ENCODE results near the gene VIT.

Gene VIT

DNA sequence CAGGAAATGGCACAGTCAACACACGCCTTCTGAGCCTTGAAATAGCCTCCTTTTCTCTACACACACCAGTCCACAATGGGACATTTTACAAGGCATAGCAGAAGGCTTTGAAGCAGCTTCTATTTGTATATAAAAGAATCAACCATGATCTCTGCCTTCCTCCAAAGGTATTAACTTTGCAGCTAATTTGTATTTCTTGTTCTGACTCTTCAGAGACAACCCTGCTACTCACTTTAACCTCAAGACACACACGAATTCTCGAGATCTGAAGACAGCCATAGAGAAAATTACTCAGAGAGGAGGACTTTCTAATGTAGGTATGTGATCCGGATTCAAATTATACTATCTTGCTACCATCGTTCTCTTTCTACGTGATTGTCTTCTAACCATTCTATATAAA lies 104.6 kb downstream of the VIT start:
- H3K4me3 ChIP-seq (ENCODE audit: control insufficient read depth in 1 of 7, extremely low read depth in 1 of 7, insufficient read depth in 4 of 7, low read depth in 2 of 7, low read length in 6 of 7) = no peak overlapping the region
- no peaks in the 10 kb centered on the region for H3K36me3 ChIP-seq (ENCODE audit: control insufficient read depth in 4 of 4, insufficient read depth in 4 of 4, low read length in 3 of 4)
- no CpG with 5 or more reads among the region's 6 CpGs for WGBS (ENCODE audit: insufficient coverage)
- DNase-seq = no peak
- H3K9me3 ChIP-seq (ENCODE audit: control extremely low read depth in 1 of 5, control insufficient read depth in 4 of 5, insufficient read depth in 2 of 5, low read depth in 1 of 5, low read length in 4 of 5) = peaks cover 0 to 12% (median 0%) of the 10 kb centered on the region in 5 experiments
- no peaks in the 10 kb centered on the region for H3K4me1 ChIP-seq (ENCODE audit: control extremely low read depth in 1 of 4, control insufficient read depth in 4 of 4, insufficient read depth in 4 of 4, low read length in 3 of 4)
- peaks cover 0 to 2% (median 0%) of the 10 kb centered on the region in 5 experiments for H3K27me3 ChIP-seq (replicated peaks in 2 of 5; ENCODE audit: control insufficient read depth in 4 of 5, insufficient read depth in 5 of 5, low read length in 4 of 5)
- H3K27ac ChIP-seq (ENCODE audit: insufficient read depth in 1 of 2, low read depth in 1 of 2, low read length in 2 of 2, poor library complexity in 1 of 2, severe bottlenecking in 2 of 2) = no peak overlapping the region
- CTCF ChIA-PET = no interaction called here
- POLR2A ChIA-PET = interaction anchor here (0.5 kb wide), 1 partner anchor 325 kb away, joined by 3 read pairs; no protein-coding TSS in a partner anchor

DNA sequence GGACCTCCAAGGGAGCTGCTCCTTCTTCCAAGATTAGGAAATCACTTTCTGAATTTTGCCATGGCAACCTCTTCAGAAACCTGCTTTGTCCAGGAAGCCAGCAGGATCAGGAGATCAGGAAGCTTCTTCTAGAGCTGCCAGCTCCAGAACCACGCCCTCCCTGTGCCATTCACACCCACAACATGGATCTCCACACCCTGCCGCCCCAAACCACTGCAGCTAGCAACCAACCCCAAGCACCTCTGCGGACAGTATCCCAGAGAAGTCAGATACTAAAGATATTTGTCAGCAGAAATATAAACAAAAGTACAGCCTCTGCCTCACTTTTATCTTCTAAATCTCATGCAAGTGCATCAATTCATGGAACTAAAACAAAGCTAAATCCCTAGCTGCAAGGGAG lies 106.4 kb downstream of the VIT start:
- ChIA-PET POLR2A (no interaction called here), CTCF (interaction anchor here (0.9 kb wide), 1 partner anchor 13 kb away, joined by 4 read pairs; no protein-coding TSS in a partner anchor)
- Histone ChIP-seq H3K4me3 (ENCODE audit: control insufficient read depth in 1 of 7, extremely low read depth in 1 of 7, insufficient read depth in 4 of 7, low read depth in 2 of 7, low read length in 6 of 7) (no peak overlapping the region), H3K27me3 (replicated peaks in 2 of 5; ENCODE audit: control insufficient read depth in 4 of 5, insufficient read depth in 5 of 5, low read length in 4 of 5) (peaks cover 0 to 2% (median 0%) of the 10 kb centered on the region in 5 experiments), H3K9me3 (ENCODE audit: control extremely low read depth in 1 of 5, control insufficient read depth in 4 of 5, insufficient read depth in 2 of 5, low read depth in 1 of 5, low read length in 4 of 5) (peaks cover 0 to 12% (median 0%) of the 10 kb centered on the region in 5 experiments), H3K27ac (ENCODE audit: insufficient read depth in 1 of 2, low read depth in 1 of 2, low read length in 2 of 2, poor library complexity in 1 of 2, severe bottlenecking in 2 of 2) (no peak overlapping the region), H3K36me3 (ENCODE audit: control insufficient read depth in 4 of 4, insufficient read depth in 4 of 4, low read length in 3 of 4) (no peaks in the 10 kb centered on the region), H3K4me1 (ENCODE audit: control extremely low read depth in 1 of 4, control insufficient read depth in 4 of 4, insufficient read depth in 4 of 4, low read length in 3 of 4) (no peaks in the 10 kb centered on the region)
- 100% methylated on average over 2 of the region's 3 CpGs for WGBS (ENCODE audit: insufficient coverage)
- DNase-seq = no peak

DNA sequence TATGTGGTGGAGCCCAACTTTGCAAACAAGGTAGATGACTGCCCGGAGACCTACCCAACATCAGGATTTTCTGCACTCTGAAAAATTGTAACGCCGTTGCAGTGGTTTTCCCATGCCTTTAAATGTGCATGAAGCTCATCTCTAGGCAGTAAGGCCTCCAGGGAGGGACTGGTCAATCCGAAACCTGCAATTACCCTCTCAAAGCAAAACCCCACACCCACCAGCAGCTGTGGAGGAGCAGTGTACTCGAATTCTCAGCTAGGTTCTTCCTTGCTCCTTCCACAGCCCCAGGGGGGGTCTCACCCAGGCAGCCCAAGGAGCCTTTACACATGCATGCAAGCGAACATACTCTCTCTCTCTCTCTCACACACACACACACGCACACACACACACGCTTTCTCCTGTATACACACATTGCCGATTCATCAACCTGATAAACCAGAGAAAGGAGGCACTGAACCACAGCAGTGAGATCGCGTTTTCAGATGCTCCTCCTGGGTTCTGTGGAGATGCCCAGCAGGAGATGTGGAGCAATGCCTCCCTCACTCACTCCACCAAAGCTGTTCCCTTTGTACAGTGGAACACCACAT lies 109.2 kb downstream of the VIT start:
- 100% methylated on average over 5 of the region's 11 CpGs for WGBS (ENCODE audit: insufficient coverage)
- Histone ChIP-seq H3K36me3 (ENCODE audit: control insufficient read depth in 4 of 4, insufficient read depth in 4 of 4, low read length in 3 of 4) (no peaks in the 10 kb centered on the region), H3K4me1 (ENCODE audit: control extremely low read depth in 1 of 4, control insufficient read depth in 4 of 4, insufficient read depth in 4 of 4, low read length in 3 of 4) (no peaks in the 10 kb centered on the region), H3K9me3 (ENCODE audit: control extremely low read depth in 1 of 5, control insufficient read depth in 4 of 5, insufficient read depth in 2 of 5, low read depth in 1 of 5, low read length in 4 of 5) (peaks cover 0 to 12% (median 0%) of the 10 kb centered on the region in 5 experiments), H3K27ac (ENCODE audit: insufficient read depth in 1 of 2, low read depth in 1 of 2, low read length in 2 of 2, poor library complexity in 1 of 2, severe bottlenecking in 2 of 2) (no peak overlapping the region), H3K4me3 (ENCODE audit: control insufficient read depth in 1 of 7, extremely low read depth in 1 of 7, insufficient read depth in 4 of 7, low read depth in 2 of 7, low read length in 6 of 7) (no peak overlapping the region), H3K27me3 (replicated peaks in 2 of 5; ENCODE audit: control insufficient read depth in 4 of 5, insufficient read depth in 5 of 5, low read length in 4 of 5) (peaks cover 0 to 2% (median 0%) of the 10 kb centered on the region in 5 experiments)
- DNase-seq = peak in 1 of 3 donors; percentile 10
- ChIA-PET CTCF (interaction anchor here (0.9 kb wide), 1 partner anchor 15 kb away, joined by 3 read pairs; no protein-coding TSS in a partner anchor), POLR2A (no interaction called here)

DNA sequence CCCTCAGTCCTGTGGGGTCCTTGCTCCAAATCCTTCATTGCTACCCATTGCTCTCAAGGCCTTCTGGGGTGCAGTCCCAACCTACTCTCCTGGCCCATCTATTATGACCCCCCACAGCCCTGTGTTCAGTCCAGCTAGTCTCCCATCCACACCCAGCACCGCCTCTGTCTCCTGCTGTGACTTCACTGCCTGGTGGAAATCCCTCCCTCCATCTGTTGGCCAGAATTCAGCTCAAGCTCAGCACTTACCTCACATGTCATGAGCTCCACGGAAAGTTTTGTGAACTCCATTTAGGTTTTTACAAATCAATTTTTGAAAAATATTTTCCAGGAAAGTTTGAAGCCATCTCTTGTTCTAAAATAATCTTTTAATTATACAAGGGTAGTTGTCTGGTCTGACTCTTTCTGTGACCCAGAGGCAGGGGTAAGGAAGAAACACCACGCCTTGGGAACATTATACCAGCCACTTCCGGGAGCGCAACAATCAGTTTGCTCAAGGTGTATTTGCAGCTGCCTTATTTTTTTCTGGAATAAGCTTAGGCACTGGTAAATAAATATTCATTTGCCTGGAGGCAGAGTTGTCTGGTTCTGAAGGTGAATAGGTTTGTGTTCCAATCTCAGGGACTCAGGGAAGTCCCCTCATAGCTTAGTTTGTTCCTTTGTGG lies 110.8 kb downstream of the VIT start:
- H3K36me3 ChIP-seq (ENCODE audit: control insufficient read depth in 4 of 4, insufficient read depth in 4 of 4, low read length in 3 of 4) = no peaks in the 10 kb centered on the region
- peaks cover 0 to 12% (median 0%) of the 10 kb centered on the region in 5 experiments for H3K9me3 ChIP-seq (ENCODE audit: control extremely low read depth in 1 of 5, control insufficient read depth in 4 of 5, insufficient read depth in 2 of 5, low read depth in 1 of 5, low read length in 4 of 5)
- POLR2A ChIA-PET = no interaction called here
- no peak for DNase-seq
- 98% methylated on average over 4 of the region's 5 CpGs for WGBS (ENCODE audit: insufficient coverage)
- CTCF ChIA-PET = interaction anchor here (1.2 kb wide), 1 partner anchor 14 kb away, joined by 3 read pairs; no protein-coding TSS in a partner anchor
- H3K4me3 ChIP-seq (ENCODE audit: control insufficient read depth in 1 of 7, extremely low read depth in 1 of 7, insufficient read depth in 4 of 7, low read depth in 2 of 7, low read length in 6 of 7) = no peak overlapping the region
- H3K27me3 ChIP-seq (replicated peaks in 2 of 5; ENCODE audit: control insufficient read depth in 4 of 5, insufficient read depth in 5 of 5, low read length in 4 of 5) = no peaks in the 10 kb centered on the region
- no peaks in the 10 kb centered on the region for H3K4me1 ChIP-seq (ENCODE audit: control extremely low read depth in 1 of 4, control insufficient read depth in 4 of 4, insufficient read depth in 4 of 4, low read length in 3 of 4)
- no peak overlapping the region for H3K27ac ChIP-seq (ENCODE audit: insufficient read depth in 1 of 2, low read depth in 1 of 2, low read length in 2 of 2, poor library complexity in 1 of 2, severe bottlenecking in 2 of 2)

DNA sequence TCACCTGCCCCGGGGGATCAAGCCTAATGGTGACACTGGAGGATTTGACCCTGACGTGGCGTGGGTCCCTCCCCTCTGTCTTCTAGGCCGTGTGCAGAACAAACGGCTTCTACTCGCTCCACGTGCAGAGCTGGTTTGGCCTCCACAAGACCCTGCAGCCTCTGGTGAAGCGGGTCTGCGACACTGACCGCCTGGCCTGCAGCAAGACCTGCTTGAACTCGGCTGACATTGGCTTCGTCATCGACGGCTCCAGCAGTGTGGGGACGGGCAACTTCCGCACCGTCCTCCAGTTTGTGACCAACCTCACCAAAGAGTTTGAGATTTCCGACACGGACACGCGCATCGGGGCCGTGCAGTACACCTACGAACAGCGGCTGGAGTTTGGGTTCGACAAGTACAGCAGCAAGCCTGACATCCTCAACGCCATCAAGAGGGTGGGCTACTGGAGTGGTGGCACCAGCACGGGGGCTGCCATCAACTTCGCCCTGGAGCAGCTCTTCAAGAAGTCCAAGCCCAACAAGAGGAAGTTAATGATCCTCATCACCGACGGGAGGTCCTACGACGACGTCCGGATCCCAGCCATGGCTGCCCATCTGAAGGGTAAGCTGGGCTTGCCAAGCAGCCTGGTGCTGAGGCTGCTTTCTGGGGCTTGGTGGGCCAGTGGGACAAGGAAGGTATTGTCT lies 112.0 kb downstream of the VIT start:
- CTCF ChIA-PET = no interaction called here

DNA sequence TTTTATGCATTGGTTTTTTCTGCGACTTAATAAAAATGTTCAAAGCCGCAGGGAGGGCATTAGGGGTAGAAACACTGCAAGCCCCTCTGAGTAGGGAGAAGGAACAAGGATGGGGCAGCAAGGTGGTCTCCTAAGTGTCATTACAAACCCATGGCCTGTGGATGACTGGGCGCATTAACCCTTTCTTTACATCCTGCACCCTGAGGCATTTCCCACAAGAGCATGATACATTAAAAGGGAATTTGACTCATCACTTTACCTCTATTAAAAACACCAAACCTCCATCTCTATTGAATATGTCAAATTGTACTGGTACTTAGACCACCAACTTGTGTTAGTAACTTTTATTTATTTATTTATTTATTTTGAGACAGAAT lies 112.5 kb downstream of the VIT start:
- Histone ChIP-seq H3K27ac (ENCODE audit: insufficient read depth in 1 of 2, low read depth in 1 of 2, low read length in 2 of 2, poor library complexity in 1 of 2, severe bottlenecking in 2 of 2) (no peak overlapping the region), H3K36me3 (ENCODE audit: control insufficient read depth in 4 of 4, insufficient read depth in 4 of 4, low read length in 3 of 4) (no peaks in the 10 kb centered on the region), H3K9me3 (ENCODE audit: control extremely low read depth in 1 of 5, control insufficient read depth in 4 of 5, insufficient read depth in 2 of 5, low read depth in 1 of 5, low read length in 4 of 5) (no peaks in the 10 kb centered on the region), H3K4me1 (ENCODE audit: control extremely low read depth in 1 of 4, control insufficient read depth in 4 of 4, insufficient read depth in 4 of 4, low read length in 3 of 4) (no peaks in the 10 kb centered on the region), H3K27me3 (replicated peaks in 2 of 5; ENCODE audit: control insufficient read depth in 4 of 5, insufficient read depth in 5 of 5, low read length in 4 of 5) (no peaks in the 10 kb centered on the region), H3K4me3 (ENCODE audit: control insufficient read depth in 1 of 7, extremely low read depth in 1 of 7, insufficient read depth in 4 of 7, low read depth in 2 of 7, low read length in 6 of 7) (no peak overlapping the region)
- WGBS (ENCODE audit: insufficient coverage) = 100% methylated on average over 3 of the region's 3 CpGs
- CTCF ChIA-PET = no interaction called here
- POLR2A ChIA-PET = no interaction called here
- no peak for DNase-seq

More for the DNA sequence above, 112.0 kb downstream of the VIT start:
- H3K4me1 ChIP-seq (ENCODE audit: control extremely low read depth in 1 of 4, control insufficient read depth in 4 of 4, insufficient read depth in 4 of 4, low read length in 3 of 4) = no peaks in the 10 kb centered on the region
- peaks cover 0 to 2% (median 0%) of the 10 kb centered on the region in 5 experiments for H3K9me3 ChIP-seq (ENCODE audit: control extremely low read depth in 1 of 5, control insufficient read depth in 4 of 5, insufficient read depth in 2 of 5, low read depth in 1 of 5, low read length in 4 of 5)
- POLR2A ChIA-PET = no interaction called here
- H3K4me3 ChIP-seq (ENCODE audit: control insufficient read depth in 1 of 7, extremely low read depth in 1 of 7, insufficient read depth in 4 of 7, low read depth in 2 of 7, low read length in 6 of 7) = no peak overlapping the region
- no peaks in the 10 kb centered on the region for H3K36me3 ChIP-seq (ENCODE audit: control insufficient read depth in 4 of 4, insufficient read depth in 4 of 4, low read length in 3 of 4)
- DNase-seq = no peak
- no peak overlapping the region for H3K27ac ChIP-seq (ENCODE audit: insufficient read depth in 1 of 2, low read depth in 1 of 2, low read length in 2 of 2, poor library complexity in 1 of 2, severe bottlenecking in 2 of 2)
- WGBS (ENCODE audit: insufficient coverage) = 98% methylated on average over 35 of the region's 35 CpGs
- H3K27me3 ChIP-seq (replicated peaks in 2 of 5; ENCODE audit: control insufficient read depth in 4 of 5, insufficient read depth in 5 of 5, low read length in 4 of 5) = no peaks in the 10 kb centered on the region

DNA sequence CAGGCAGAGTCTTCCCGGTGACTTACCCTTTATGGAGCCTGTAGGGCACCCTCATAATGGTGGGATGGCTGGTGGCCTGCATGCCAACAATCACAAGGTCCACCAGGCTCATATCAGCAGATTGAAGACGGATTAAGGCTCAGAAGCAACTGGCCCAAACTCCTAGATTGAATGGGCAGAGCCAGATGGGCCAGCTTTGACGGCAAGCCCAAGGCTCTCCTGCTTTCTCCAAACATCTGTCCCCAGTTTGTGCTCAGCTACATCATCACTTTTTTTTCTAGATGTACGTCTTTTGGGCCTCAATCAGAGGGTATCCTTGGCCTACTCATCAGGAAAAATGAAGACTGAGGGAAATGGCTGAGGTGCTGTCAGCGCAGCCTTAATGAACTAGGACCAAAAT lies 114.6 kb downstream of the VIT start:
- no peaks in the 10 kb centered on the region for H3K27me3 ChIP-seq (replicated peaks in 2 of 5; ENCODE audit: control insufficient read depth in 4 of 5, insufficient read depth in 5 of 5, low read length in 4 of 5)
- H3K4me3 ChIP-seq (ENCODE audit: control insufficient read depth in 1 of 7, extremely low read depth in 1 of 7, insufficient read depth in 4 of 7, low read depth in 2 of 7, low read length in 6 of 7) = no peak overlapping the region
- DNase-seq = no peak
- H3K36me3 ChIP-seq (ENCODE audit: control insufficient read depth in 4 of 4, insufficient read depth in 4 of 4, low read length in 3 of 4) = no peaks in the 10 kb centered on the region
- ChIA-PET POLR2A (no interaction called here), CTCF (no interaction called here)
- no peaks in the 10 kb centered on the region for H3K4me1 ChIP-seq (ENCODE audit: control extremely low read depth in 1 of 4, control insufficient read depth in 4 of 4, insufficient read depth in 4 of 4, low read length in 3 of 4)
- 97% methylated on average over 3 of the region's 5 CpGs for WGBS (ENCODE audit: insufficient coverage)
- no peak overlapping the region for H3K27ac ChIP-seq (ENCODE audit: insufficient read depth in 1 of 2, low read depth in 1 of 2, low read length in 2 of 2, poor library complexity in 1 of 2, severe bottlenecking in 2 of 2)
- H3K9me3 ChIP-seq (ENCODE audit: control extremely low read depth in 1 of 5, control insufficient read depth in 4 of 5, insufficient read depth in 2 of 5, low read depth in 1 of 5, low read length in 4 of 5) = no peaks in the 10 kb centered on the region
